Kidney (tissue), 14 donors: ENCODE data around the gene FGFR2. TPM values are rescaled to one million over a fixed set of nuclear protein-coding genes. Genes with fewer than 3 reads are reported as not detected.

Experiments
- DNase-seq, 5 donors: peaks; one replicate each; pipeline ENCODE4 v3.0.0-alpha.2; 2013 to 2020
- FAIRE-seq: peaks from 2 replicates; lab custom pipeline; 2012; peaks lifted over from hg19 to GRCh38; lab: Jason Lieb, UNC
- H3K27ac ChIP-seq, 2 donors: one replicate each; pipeline ENCODE4 v1.7.0; 2013; ENCODE audit warnings: low read depth in 2 of 2, low read length in 2 of 2, inconsistent platforms in 1 of 2
- H3K27me3 ChIP-seq: one replicate; pipeline ENCODE4 v1.7.1; 2013; ENCODE audit warnings: low read length, inconsistent platforms; ENCODE audit not compliant: control insufficient read depth, insufficient read depth
- H3K36me3 ChIP-seq, 3 donors: one replicate each; pipeline versions ENCODE4 v1.7.0 to v1.7.1; 2013; ENCODE audit warnings: low read length in 3 of 3, control low read depth in 1 of 3, inconsistent platforms in 1 of 3; ENCODE audit not compliant: insufficient read depth in 3 of 3, control insufficient read depth in 2 of 3
- H3K4me1 ChIP-seq, 3 donors: one replicate each; pipeline versions ENCODE4 v1.7.0 to v1.7.1; 2013; ENCODE audit warnings: low read length in 3 of 3, inconsistent platforms in 1 of 3, low read depth in 1 of 3; ENCODE audit not compliant: control insufficient read depth in 2 of 3, insufficient read depth in 2 of 3
- H3K4me3 ChIP-seq, 3 donors: one replicate each; pipeline versions ENCODE4 v1.7.0 to v1.8.1; 2013; ENCODE audit warnings: low read length in 3 of 3, control low read depth in 1 of 3, inconsistent platforms in 1 of 3
- H3K9ac ChIP-seq, 3 donors: one replicate each; pipeline versions ENCODE4 v1.7.0 to v1.7.1; 2013; ENCODE audit warnings: low read length in 3 of 3, control low read depth in 1 of 3, inconsistent platforms in 1 of 3
- H3K9me3 ChIP-seq, 3 donors: one replicate each; pipeline versions ENCODE4 v1.7.0 to v1.7.1; 2013; ENCODE audit warnings: low read length in 3 of 3, control low read depth in 1 of 3, inconsistent platforms in 1 of 3; ENCODE audit not compliant: control insufficient read depth in 2 of 3, insufficient read depth in 1 of 3
- CTCF ChIP-seq: IDR thresholded peaks from 3 replicates; pipeline ENCODE4 v1.5.1; 2012; ENCODE audit warnings: mild to moderate bottlenecking, moderate library complexity, borderline replicate concordance; ENCODE audit not compliant: insufficient read depth; ENCODE audit errors: extremely low read depth
- intact Hi-C: fragments of 100-400 bp; cut with DNase I; formaldehyde crosslinking; loops from one replicate; pipeline ENCODE4 v1.11.1; 2022
- polyA plus RNA-seq: library from polyadenylated mRNA; stranded (reverse); fragments of 350-450 nt; fragmentation: Illumina TruSeq; extraction: RNeasy Lipid Tissue Mini Kit (QIAGEN cat#74804); gene quantifications from one replicate; pipeline ENCODE4 v1.2.3, GENCODE V29; 2014; ENCODE audit warnings: low read depth, low replicate concordance; ENCODE audit not compliant: insufficient read depth
- total RNA-seq: library from RNA; stranded (reverse); fragmentation: NEBNext Ultra II Directional; extraction: Animal tissue kit (Norgen Biotek cat#: 25700); gene quantifications from one replicate; pipeline ENCODE4 v1.2.1, GENCODE V29; 2021
- donor health status: control.
- donor health status: control.
- donor health status: control.
- donor health status: control.
- donor health status: control.
- donor health status: DM: yes; HTN: yes; CAD: no.
- donor health status: Normal renal cell carcinoma (clear cell type).

FGFR2 gene
- total and polyA plus RNA-seq, 2 donors from 2014 or later, result 20.2 to 59.4 TPM

GRCh38 chr10:121428867-121429266 lies 169.4 kb downstream of the FGFR2 start:
- no peak for DNase-seq
- FAIRE-seq, result no peak
- Histone ChIP-seq H3K9me3 (no peaks in the 10 kb centered on the region), H3K4me3 (no peak overlapping the region), H3K36me3 (no peaks in the 10 kb centered on the region), H3K27ac (no peak overlapping the region), H3K9ac (no peak overlapping the region), H3K4me1 (no peaks in the 10 kb centered on the region), H3K27me3 (no peaks in the 10 kb centered on the region)
- intact Hi-C loops, result no loop called here
- no peak for TF ChIP-seq CTCF
